Thyroid gland (tissue), 4 donors: ENCODE measurements around the gene AZIN2.

Experiments
- CTCF ChIP-seq, 6 experiments: fragments of 200-600 bp in 3 of 6; fragments of 450-650 bp in 3 of 6; sonication (generic) in 3 of 6; IDR thresholded peaks; one replicate each; pipeline ENCODE4 v1.5.1; 2016 to 2019; ENCODE audit warnings: antibody characterized with exemption in 6 of 6, mild to moderate bottlenecking in 2 of 6, inconsistent platforms in 1 of 6, moderate library complexity in 1 of 6
- POLR2A ChIP-seq, 2 donors: fragments of 450-650 bp; IDR thresholded peaks; one replicate each; pipeline ENCODE4 v1.6.1; 2017; ENCODE audit warnings: antibody characterized with exemption in 2 of 2, mild to moderate bottlenecking in 2 of 2, moderate library complexity in 1 of 2

DNA sequence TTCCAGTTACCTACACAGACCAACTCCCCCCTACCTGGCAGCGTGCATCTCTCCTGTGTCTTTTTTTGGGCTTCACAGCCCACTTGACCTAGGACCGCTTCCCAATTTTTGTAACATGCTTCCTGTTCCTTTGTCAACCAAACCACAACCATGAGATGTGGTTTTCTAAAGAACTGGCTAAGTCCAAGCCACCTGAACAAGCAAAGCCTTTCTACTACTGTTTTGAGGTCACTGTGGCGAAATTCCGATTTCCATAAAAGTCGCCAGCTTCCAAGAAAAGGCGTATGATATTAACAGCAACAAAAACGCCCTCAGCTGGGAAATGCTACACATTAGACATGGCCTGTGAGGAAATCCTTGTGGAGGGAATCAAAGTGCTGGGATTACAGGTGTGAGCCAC lies 31.6 kb upstream of the AZIN2 start:
- TF ChIP-seq POLR2A (IDR thresholded peaks at IDR 0.05) (no peak), CTCF (IDR thresholded peaks at IDR 0.05) (no peak)
